Measurements from ENCODE around the gene MEX3B.
"Not testable (repeated sequence)": the region's sequence is repeated elsewhere in the genome, so short reads cannot be mapped to it uniquely, and the experiment has no call there.

Gene MEX3B

DNA sequence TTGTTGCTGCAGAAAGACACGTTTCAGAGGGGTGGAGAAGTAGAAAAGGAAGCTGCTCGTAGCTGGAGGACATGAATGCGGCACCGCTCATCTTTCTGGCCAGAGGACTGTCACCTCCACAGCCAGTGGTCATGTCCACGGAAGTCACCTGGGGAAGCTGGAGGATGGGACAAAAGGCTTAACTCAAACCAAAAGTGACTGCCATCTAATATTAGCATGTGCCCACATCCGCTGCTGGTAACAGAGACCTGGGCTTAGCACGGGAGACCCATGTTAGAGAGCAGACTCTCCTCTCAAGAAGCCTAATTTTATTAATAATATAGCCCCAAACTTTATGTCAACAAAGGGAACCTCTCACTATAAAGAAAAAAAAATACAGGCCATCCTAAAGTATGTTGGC lies 5.9 kb downstream of the MEX3B start:
- H4K20me1 ChIP-seq (ENCODE audit: insufficient read depth, low read length): no peaks in the 10 kb centered on the region
- H3K4me2 ChIP-seq (ENCODE audit: low read depth, low read length): peak overlapping the region; percentile 87
- 0 out of 2 replicates have a peak overlapping the region, but pooled peaks have one; percentile 5 for H2AFZ ChIP-seq (ENCODE audit: low read length)
- peak overlapping the region; percentile 82 for H3K27ac ChIP-seq (ENCODE audit: low read length)
- no peaks in the 10 kb centered on the region for H3K9me2 ChIP-seq (replicated peaks; ENCODE audit: insufficient read depth, low read length)
- H3K4me1 ChIP-seq (ENCODE audit: low read length): peaks cover 17% of the 10 kb centered on the region
- H3K79me2 ChIP-seq (ENCODE audit: low read length): peaks cover 25% of the 10 kb centered on the region
- peak overlapping the region; percentile 32; the same call in 1 of the 2 replicates for H3K9ac ChIP-seq (ENCODE audit: low read length)
- no peaks in the 10 kb centered on the region for H3K9me3 ChIP-seq (replicated peaks; ENCODE audit: insufficient read depth, low read length)
- peaks cover 27% of the 10 kb centered on the region for H3F3A ChIP-seq (ENCODE audit: insufficient read depth, low read length)
- peak overlapping the region; percentile 37; the same call in 1 of the 2 replicates for H3K4me3 ChIP-seq (ENCODE audit: low read length)
- H3K36me3 ChIP-seq (replicated peaks; ENCODE audit: insufficient read depth, low read length): no peaks in the 10 kb centered on the region; the same call in 1 of the 2 replicates
- no peaks in the 10 kb centered on the region for H3K27me3 ChIP-seq (replicated peaks; ENCODE audit: insufficient read depth, low read length)
- no peak for TF ChIP-seq EZH2phosphoT487 (IDR thresholded peaks at IDR 0.05; ENCODE audit: low read length)
- peak; percentile 76 for DNase-seq

DNA sequence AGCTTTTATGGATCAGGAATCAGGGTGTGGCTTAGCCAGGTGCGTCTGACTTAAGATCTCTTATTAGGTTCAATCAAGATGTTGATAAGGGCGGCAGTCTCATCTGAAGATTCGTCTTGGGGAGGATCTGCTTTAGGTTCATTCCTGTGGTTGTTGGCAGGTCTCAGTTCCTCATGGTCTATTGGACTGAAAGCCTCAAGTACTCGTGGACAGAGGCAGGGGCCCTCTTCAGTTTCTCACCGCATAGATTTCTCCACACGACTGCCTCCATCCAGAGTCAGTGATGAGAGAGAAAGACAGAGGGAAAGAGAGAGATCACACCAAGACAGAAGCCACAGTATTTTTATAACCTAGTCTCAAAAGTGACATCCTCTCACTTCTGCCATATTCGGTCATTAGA lies 9.4 kb downstream of the MEX3B start:
- H3K27ac ChIP-seq (ENCODE audit: low read length): no peak overlapping the region
- H3K4me2 ChIP-seq (ENCODE audit: low read depth, low read length): no peak overlapping the region
- no peaks in the 10 kb centered on the region for H3K9me2 ChIP-seq (replicated peaks; ENCODE audit: insufficient read depth, low read length)
- no peak overlapping the region for H2AFZ ChIP-seq (ENCODE audit: low read length)
- peaks cover 27% of the 10 kb centered on the region for H3F3A ChIP-seq (ENCODE audit: insufficient read depth, low read length)
- H3K79me2 ChIP-seq (ENCODE audit: low read length): no peaks in the 10 kb centered on the region
- no peaks in the 10 kb centered on the region for H3K36me3 ChIP-seq (replicated peaks; ENCODE audit: insufficient read depth, low read length)
- no peak overlapping the region for H3K9ac ChIP-seq (ENCODE audit: low read length)
- no peaks in the 10 kb centered on the region for H4K20me1 ChIP-seq (ENCODE audit: insufficient read depth, low read length)
- DNase-seq: no peak
- TF ChIP-seq, protein P1, sequence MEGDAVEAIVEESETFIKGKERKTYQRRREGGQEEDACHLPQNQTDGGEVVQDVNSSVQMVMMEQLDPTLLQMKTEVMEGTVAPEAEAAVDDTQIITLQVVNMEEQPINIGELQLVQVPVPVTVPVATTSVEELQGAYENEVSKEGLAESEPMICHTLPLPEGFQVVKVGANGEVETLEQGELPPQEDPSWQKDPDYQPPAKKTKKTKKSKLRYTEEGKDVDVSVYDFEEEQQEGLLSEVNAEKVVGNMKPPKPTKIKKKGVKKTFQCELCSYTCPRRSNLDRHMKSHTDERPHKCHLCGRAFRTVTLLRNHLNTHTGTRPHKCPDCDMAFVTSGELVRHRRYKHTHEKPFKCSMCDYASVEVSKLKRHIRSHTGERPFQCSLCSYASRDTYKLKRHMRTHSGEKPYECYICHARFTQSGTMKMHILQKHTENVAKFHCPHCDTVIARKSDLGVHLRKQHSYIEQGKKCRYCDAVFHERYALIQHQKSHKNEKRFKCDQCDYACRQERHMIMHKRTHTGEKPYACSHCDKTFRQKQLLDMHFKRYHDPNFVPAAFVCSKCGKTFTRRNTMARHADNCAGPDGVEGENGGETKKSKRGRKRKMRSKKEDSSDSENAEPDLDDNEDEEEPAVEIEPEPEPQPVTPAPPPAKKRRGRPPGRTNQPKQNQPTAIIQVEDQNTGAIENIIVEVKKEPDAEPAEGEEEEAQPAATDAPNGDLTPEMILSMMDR (IDR thresholded peaks at IDR 0.05; ENCODE audit: low read length): no peak
- TF ChIP-seq EZH2phosphoT487 (IDR thresholded peaks at IDR 0.05; ENCODE audit: low read length) (no peak), EZH2 (optimal IDR thresholded peaks at IDR 0.05; ENCODE audit: low read depth, low read length) (no peak)
- H3K27me3 ChIP-seq (replicated peaks; ENCODE audit: insufficient read depth, low read length): no peaks in the 10 kb centered on the region
- peaks cover 27% of the 10 kb centered on the region for H3K4me1 ChIP-seq (ENCODE audit: low read length)
- H3K4me3 ChIP-seq (ENCODE audit: low read length): no peak overlapping the region
- H3K9me3 ChIP-seq (replicated peaks; ENCODE audit: insufficient read depth, low read length): no peaks in the 10 kb centered on the region

DNA sequence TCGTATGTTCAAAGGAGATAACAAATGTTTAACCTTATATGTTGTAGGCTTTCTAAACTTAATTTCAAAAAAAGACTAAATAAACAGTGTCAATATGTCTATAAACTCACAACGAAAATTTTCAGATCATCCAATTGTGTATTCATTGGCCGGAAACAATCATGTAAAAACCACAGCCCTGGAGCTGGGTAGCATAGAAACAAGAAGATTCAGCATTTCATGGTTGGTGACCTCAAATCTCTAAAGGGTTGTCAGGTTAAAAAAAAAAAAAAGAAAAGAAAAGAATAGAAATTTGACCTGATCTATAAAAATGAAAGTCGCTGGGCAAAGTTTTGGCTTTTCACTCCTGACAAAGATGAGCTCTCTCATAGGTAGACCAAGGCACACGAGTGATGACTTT lies 13.9 kb downstream of the MEX3B start:
- Histone ChIP-seq H3K79me2 (ENCODE audit: low read length) (no peaks in the 10 kb centered on the region), H4K20me1 (ENCODE audit: insufficient read depth, low read length) (no peaks in the 10 kb centered on the region), H3K4me2 (ENCODE audit: low read depth, low read length) (peak overlapping the region; percentile 66), H3K4me1 (ENCODE audit: low read length) (peaks cover 17% of the 10 kb centered on the region), H3K36me3 (replicated peaks; ENCODE audit: insufficient read depth, low read length) (no peaks in the 10 kb centered on the region), H3K9me2 (replicated peaks; ENCODE audit: insufficient read depth, low read length) (no peaks in the 10 kb centered on the region), H3K4me3 (ENCODE audit: low read length) (no peak overlapping the region), H3F3A (ENCODE audit: insufficient read depth, low read length) (peaks cover 8% of the 10 kb centered on the region), H2AFZ (ENCODE audit: low read length) (no peak overlapping the region), H3K9me3 (replicated peaks; ENCODE audit: insufficient read depth, low read length) (no peaks in the 10 kb centered on the region), H3K9ac (ENCODE audit: low read length) (no peak overlapping the region), H3K27me3 (replicated peaks; ENCODE audit: insufficient read depth, low read length) (no peaks in the 10 kb centered on the region), H3K27ac (ENCODE audit: low read length) (peak overlapping the region; percentile 24; the same call in 1 of the 2 replicates)
- peak; percentile 79 for DNase-seq
- TF ChIP-seq EZH2phosphoT487 (IDR thresholded peaks at IDR 0.05; ENCODE audit: low read length): no peak
- TF ChIP-seq, protein P1 (IDR thresholded peaks at IDR 0.05; ENCODE audit: low read length): no peak
- TF ChIP-seq EZH2 (optimal IDR thresholded peaks at IDR 0.05; ENCODE audit: low read depth, low read length): no peak

DNA sequence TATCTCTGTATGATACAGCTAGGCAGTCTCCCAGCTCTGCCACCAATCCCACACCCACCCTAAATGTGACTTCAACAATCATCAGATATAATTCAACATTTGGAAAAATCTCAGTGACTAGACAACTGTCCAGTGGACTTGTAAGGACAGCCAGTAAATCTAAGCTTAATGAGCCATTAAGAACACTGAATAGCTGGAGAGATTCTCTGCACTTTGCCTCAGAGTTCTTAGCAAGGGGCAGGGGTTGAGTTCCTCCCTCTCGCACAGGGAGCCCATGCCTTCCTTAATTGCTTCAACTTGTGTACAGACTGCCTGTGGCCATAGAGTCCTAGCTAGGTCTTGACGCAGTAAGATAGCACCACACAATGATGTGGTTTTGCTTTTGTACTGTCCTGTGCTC lies 15.6 kb downstream of the MEX3B start:
- H3K4me2 ChIP-seq (ENCODE audit: low read depth, low read length): no peak overlapping the region
- H3K79me2 ChIP-seq (ENCODE audit: low read length): no peaks in the 10 kb centered on the region
- TF ChIP-seq, protein P1 (IDR thresholded peaks at IDR 0.05; ENCODE audit: low read length): no peak
- no peak for TF ChIP-seq EZH2phosphoT487 (IDR thresholded peaks at IDR 0.05; ENCODE audit: low read length)
- no peak for TF ChIP-seq EZH2 (optimal IDR thresholded peaks at IDR 0.05; ENCODE audit: low read depth, low read length)
- no peak overlapping the region for H2AFZ ChIP-seq (ENCODE audit: low read length)
- peaks cover 8% of the 10 kb centered on the region for H3F3A ChIP-seq (ENCODE audit: insufficient read depth, low read length)
- H3K27ac ChIP-seq (ENCODE audit: low read length): no peak overlapping the region
- H3K27me3 ChIP-seq (replicated peaks; ENCODE audit: insufficient read depth, low read length): no peaks in the 10 kb centered on the region
- DNase-seq: no peak
- no peaks in the 10 kb centered on the region for H3K9me2 ChIP-seq (replicated peaks; ENCODE audit: insufficient read depth, low read length)
- H3K4me3 ChIP-seq (ENCODE audit: low read length): no peak overlapping the region
- no peak overlapping the region for H3K9ac ChIP-seq (ENCODE audit: low read length)
- peaks cover 17% of the 10 kb centered on the region for H3K4me1 ChIP-seq (ENCODE audit: low read length)
- H3K9me3 ChIP-seq (replicated peaks; ENCODE audit: insufficient read depth, low read length): no peaks in the 10 kb centered on the region
- H3K36me3 ChIP-seq (replicated peaks; ENCODE audit: insufficient read depth, low read length): no peaks in the 10 kb centered on the region
- H4K20me1 ChIP-seq (ENCODE audit: insufficient read depth, low read length): no peaks in the 10 kb centered on the region

DNA sequence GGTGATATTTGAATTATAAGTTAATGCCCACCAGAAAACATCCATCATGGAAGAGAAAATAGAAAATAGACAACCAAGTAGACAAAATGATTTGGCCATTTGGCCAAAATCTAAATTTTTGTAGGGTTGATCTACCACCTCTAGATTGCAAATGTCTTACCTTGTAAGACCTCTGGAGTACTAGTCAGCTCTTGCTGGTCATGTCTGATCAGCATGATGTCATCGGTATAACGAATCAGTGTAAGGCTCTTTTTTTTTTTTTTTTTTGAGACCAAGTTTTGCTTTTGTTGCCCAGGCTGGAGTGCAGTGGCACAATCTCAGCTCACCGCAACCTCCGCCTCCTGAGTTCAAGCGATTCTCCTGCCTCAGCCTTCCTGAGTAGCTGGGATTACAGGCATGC lies 17.7 kb downstream of the MEX3B start:
- H3K27me3 ChIP-seq (replicated peaks; ENCODE audit: insufficient read depth, low read length); H3F3A ChIP-seq (ENCODE audit: insufficient read depth, low read length); H2AFZ ChIP-seq (ENCODE audit: low read length); DNase-seq; H3K9me3 ChIP-seq (replicated peaks; ENCODE audit: insufficient read depth, low read length); H3K4me2 ChIP-seq (ENCODE audit: low read depth, low read length); H3K9me2 ChIP-seq (replicated peaks; ENCODE audit: insufficient read depth, low read length); H3K36me3 ChIP-seq (replicated peaks; ENCODE audit: insufficient read depth, low read length); H4K20me1 ChIP-seq (ENCODE audit: insufficient read depth, low read length); H3K4me3 ChIP-seq (ENCODE audit: low read length); H3K9ac ChIP-seq (ENCODE audit: low read length); H3K27ac ChIP-seq (ENCODE audit: low read length); H3K79me2 ChIP-seq (ENCODE audit: low read length): not testable (repeated sequence)
- peaks cover 17% of the 10 kb centered on the region for H3K4me1 ChIP-seq (ENCODE audit: low read length)
